Activated naive CD8-positive, alpha-beta T cell treated with anti-CD3 and anti-CD28 coated beads, Interleukin-2, amount 50 U/mL, for 24 hours (primary cell): Measurements from ENCODE around the gene YAP1.

Source experiments
- ATAC-seq: fragments of 150-1000 bp; cut with Tn5 transposase; one replicate; pipeline ENCODE4 v1.10.0; 2021
- DNase-seq: peaks from one replicate; pipeline ENCODE4 v3.0.0; 2021
- H3K27ac Mint-ChIP-seq: one replicate; pipeline ENCODE4 v1.8.0; 2021; ENCODE audit warnings: mild to moderate bottlenecking, mixed read lengths
- H3K27me3 Mint-ChIP-seq: one replicate; pipeline ENCODE4 v1.8.0; 2021; ENCODE audit warnings: mixed read lengths
- H3K36me3 Mint-ChIP-seq: one replicate; pipeline ENCODE4 v1.8.0; 2021; ENCODE audit warnings: low read depth, mixed read lengths
- H3K4me1 Mint-ChIP-seq: one replicate; pipeline ENCODE4 v1.8.0; 2021; ENCODE audit warnings: mixed read lengths
- H3K4me3 Mint-ChIP-seq: one replicate; pipeline ENCODE4 v1.8.0; 2021; ENCODE audit warnings: mild to moderate bottlenecking, moderate library complexity, mixed read lengths
- H3K9me3 Mint-ChIP-seq: one replicate; pipeline ENCODE4 v1.8.0; 2021; ENCODE audit warnings: mixed read lengths

The YAP1 gene

DNA sequence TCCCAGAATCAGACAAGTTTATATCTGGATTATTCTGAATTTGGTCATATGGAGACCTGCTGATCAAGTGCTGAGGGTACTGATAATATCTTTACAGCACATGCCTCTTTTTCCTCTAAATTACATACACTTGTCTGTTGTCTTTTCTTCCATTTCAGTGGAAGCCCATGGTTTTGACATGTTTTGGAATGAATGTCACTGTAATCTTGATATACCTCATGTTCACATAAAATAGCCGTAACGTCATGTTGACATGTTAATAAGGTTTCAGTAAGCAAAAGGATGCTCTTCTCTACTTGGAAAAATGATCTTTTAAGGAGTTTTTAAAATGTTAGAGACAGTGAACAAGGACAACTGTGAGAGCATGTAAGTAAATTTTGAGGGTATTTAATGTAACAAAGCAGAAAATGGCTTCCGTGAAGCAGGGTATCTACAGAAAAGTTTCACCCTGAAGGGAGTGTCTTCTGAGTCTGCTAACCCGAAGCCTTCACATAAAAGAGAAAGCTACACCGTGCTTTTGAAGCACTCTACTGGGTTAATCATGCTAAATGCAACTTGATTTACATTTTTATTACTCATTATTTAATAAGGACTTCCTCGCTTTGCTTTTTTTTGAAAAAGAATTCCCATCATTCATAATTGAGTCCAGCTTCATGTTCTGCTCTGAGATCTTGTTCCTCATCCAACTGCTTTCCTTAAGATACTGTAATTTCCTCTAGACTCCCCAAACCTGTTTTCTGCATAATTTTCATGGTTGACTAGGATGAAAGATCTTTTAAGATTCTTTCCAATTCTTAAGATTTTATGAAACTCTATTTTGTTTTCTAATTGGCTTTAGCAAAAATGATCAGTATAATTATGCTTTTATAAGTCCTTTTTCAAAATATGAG lies 56.2 kb downstream of the YAP1 start:
- H3K36me3 Mint-ChIP-seq, result no peaks in the 10 kb centered on the region
- DNase-seq (no peak), ATAC-seq (no peak)
- H3K9me3 Mint-ChIP-seq, result no peaks in the 10 kb centered on the region
- H3K4me1 Mint-ChIP-seq, result no peaks in the 10 kb centered on the region
- peaks cover 8% of the 10 kb centered on the region for H3K27me3 Mint-ChIP-seq
- H3K4me3 Mint-ChIP-seq, result no peak overlapping the region
- no peak overlapping the region for H3K27ac Mint-ChIP-seq

GRCh38 chr11:102168481-102168880 lies 58.2 kb downstream of the YAP1 start:
- H3K27ac Mint-ChIP-seq, result no peak overlapping the region
- no peaks in the 10 kb centered on the region for H3K4me1 Mint-ChIP-seq
- no peaks in the 10 kb centered on the region for H3K36me3 Mint-ChIP-seq
- DNase-seq, result no peak
- no peak overlapping the region for H3K4me3 Mint-ChIP-seq
- peaks cover 17% of the 10 kb centered on the region for H3K27me3 Mint-ChIP-seq
- no peak for ATAC-seq
- H3K9me3 Mint-ChIP-seq, result no peaks in the 10 kb centered on the region

DNA sequence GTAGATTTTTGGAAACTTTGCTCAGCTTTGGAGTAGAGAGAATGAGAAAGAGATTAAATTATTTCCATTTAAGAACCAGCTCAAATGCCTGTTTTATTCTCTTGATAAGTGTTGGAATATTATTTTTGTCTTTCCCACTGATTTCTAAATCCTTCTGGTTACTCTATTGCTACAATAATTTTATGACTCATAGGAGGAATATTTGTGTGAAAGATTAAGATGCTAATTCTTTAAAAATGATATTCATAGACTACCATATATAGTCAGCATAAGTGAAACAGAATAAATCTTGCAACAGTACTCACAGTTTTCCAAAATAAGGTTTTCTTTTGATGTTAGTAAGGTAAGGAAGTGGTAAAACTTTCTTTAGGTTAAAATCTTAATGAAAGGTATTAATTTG lies 60.9 kb downstream of the YAP1 start:
- Mint-ChIP-seq H3K9me3 (no peaks in the 10 kb centered on the region), H3K27me3 (peaks cover 19% of the 10 kb centered on the region), H3K36me3 (no peaks in the 10 kb centered on the region)

GRCh38 chr11:102172127-102172848 lies 62.0 kb downstream of the YAP1 start:
- Mint-ChIP-seq H3K27me3 (peaks cover 17% of the 10 kb centered on the region), H3K27ac (no peak overlapping the region), H3K4me1 (no peaks in the 10 kb centered on the region), H3K9me3 (no peaks in the 10 kb centered on the region), H3K4me3 (no peak overlapping the region), H3K36me3 (no peaks in the 10 kb centered on the region)
- ATAC-seq, result peak; percentile 49
- DNase-seq, result no peak

More for the DNA sequence above, 60.9 kb downstream of the YAP1 start:
- Mint-ChIP-seq H3K4me1 (no peaks in the 10 kb centered on the region), H3K4me3 (no peak overlapping the region), H3K27ac (no peak overlapping the region)
- no peak for DNase-seq
- no peak for ATAC-seq

DNA sequence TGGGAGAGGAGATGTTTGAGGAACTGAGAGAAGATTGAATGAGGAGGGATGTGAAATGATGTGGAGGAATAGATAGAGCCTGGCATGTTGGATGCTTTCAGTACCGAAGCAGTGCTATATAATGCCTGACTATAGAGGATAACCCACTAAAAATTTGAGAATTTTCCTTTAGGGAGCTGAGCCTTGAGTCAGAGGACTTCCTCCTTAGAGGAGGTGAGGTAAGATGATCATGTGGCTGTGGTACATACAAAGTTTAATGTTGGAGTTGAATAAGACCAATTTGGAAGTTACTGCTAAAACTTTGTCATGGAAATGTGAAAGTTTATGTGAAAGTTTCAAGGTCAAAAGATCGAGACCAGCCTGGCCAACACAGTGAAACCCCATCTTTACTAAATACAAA lies 66.9 kb downstream of the YAP1 start:
- Mint-ChIP-seq H3K27me3 (peaks cover 14% of the 10 kb centered on the region), H3K4me3 (no peak overlapping the region), H3K4me1 (peaks cover 2% of the 10 kb centered on the region), H3K27ac (no peak overlapping the region), H3K9me3 (no peaks in the 10 kb centered on the region), H3K36me3 (no peaks in the 10 kb centered on the region)
- ATAC-seq, result no peak
- DNase-seq, result no peak

DNA sequence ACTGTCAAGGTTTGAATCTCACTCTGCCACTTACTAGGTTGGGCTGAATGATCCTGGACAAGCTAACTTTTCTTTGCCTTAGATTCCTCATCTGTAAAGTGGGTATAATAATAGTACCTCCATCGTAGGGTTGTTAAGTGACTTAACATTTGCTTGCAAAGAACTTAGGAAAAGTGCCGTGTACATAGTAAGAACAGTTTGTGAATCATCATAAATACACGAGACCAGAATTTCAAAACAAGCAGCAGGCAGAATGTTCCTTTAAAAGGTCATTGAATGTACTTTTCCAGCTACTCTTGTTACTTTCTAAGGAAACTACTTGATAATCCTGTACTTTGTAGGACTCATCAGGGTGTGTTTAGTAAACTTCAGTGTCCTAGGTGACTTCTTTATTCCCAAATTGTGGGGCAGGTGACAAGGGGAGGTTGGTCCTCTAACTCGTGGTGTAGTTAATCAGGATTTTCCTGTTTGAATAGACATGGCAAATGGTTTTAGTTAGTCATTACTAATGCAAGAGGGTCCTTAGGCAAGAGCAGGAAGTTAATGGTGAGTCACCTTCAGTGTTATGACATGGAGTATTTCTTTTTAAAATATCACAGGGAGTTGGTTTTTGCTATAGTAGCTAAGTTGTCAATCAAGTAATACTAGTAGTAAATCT lies 67.9 kb downstream of the YAP1 start:
- ATAC-seq, result peak; percentile 59
- Mint-ChIP-seq H3K36me3 (no peaks in the 10 kb centered on the region), H3K27me3 (peaks cover 10% of the 10 kb centered on the region), H3K4me3 (no peak overlapping the region), H3K4me1 (peaks cover 2% of the 10 kb centered on the region), H3K9me3 (no peaks in the 10 kb centered on the region), H3K27ac (no peak overlapping the region)
- DNase-seq, result no peak

GRCh38 chr11:102179371-102179770 lies 69.1 kb downstream of the YAP1 start:
- no peak for DNase-seq
- Mint-ChIP-seq H3K27me3 (peaks cover 9% of the 10 kb centered on the region), H3K9me3 (no peaks in the 10 kb centered on the region), H3K36me3 (no peaks in the 10 kb centered on the region), H3K4me1 (peaks cover 2% of the 10 kb centered on the region), H3K4me3 (no peak overlapping the region), H3K27ac (no peak overlapping the region)
- no peak for ATAC-seq

DNA sequence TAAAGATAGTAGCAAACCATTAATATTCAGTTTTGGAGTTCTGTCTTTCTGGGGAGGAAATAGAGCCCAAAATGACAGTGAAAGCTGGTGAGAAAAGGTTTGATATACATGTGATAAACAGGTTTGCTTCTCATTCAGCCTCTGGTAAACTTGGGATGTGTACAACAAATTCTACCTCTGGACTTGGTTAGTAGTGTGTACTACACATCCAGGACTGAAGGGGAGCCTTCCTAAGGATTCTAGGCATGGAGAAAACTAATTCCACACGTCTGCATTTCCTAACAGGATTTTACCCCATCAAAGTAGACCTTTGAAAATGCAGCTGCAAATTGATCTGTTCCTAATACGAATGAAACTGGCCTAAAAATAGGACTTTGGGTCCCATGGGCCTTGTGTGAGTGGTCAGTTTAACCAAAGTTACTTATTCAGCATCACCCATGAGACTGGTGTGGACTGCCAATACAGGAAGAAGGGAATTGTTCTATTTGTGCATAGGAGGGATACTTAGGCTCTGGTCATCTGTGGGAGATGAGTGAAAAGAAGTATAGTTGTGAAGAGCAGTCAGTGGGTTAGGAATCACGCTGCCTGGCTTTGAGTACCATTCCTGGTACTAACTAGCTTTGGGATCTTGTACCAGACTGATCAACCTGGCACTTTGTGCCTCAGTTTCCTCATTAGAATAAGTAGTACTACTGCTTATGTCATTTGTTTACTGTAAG lies 74.2 kb downstream of the YAP1 start:
- no peaks in the 10 kb centered on the region for H3K36me3 Mint-ChIP-seq
- H3K27ac Mint-ChIP-seq, result no peak overlapping the region
- ATAC-seq, result no peak
- no peaks in the 10 kb centered on the region for H3K9me3 Mint-ChIP-seq
- H3K4me1 Mint-ChIP-seq, result no peaks in the 10 kb centered on the region
- H3K4me3 Mint-ChIP-seq, result no peak overlapping the region
- DNase-seq, result no peak
- peaks cover 8% of the 10 kb centered on the region for H3K27me3 Mint-ChIP-seq

DNA sequence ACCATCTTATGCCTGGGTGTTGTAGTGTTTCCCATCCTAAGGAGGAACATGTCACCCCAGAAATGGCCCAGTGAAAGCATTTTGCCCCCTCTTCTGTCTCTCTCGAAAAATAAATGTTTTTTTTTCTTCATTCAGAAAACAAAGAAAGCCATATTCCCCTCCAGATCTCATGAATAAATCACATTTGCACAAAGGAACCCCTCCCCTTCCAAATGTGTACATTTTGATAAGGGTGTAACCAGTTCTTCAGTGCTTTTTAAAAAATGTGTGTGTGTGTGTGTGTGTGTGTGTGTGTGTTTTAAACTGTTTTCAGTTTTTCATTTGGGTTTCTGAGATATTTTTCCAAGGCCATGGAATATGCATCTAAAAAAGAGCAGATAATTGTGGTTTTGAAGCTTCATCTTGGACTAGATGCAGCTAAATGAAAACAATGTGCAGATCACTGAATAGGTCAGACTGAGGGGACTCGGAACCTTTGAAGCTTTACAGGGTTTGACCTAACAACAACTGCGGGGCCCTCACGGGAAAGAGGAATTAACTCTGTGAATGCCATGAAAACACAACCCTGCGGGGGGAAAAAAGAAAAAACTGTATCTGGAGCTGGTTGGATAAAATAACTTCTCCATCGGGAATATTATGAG lies 76.4 kb downstream of the YAP1 start:
- no peak for DNase-seq
- H3K4me1 Mint-ChIP-seq, result no peaks in the 10 kb centered on the region
- H3K4me3 Mint-ChIP-seq, result no peak overlapping the region

GRCh38 chr11:102187416-102188151 lies 77.3 kb downstream of the YAP1 start:
- Mint-ChIP-seq H3K27ac (no peak overlapping the region), H3K9me3 (no peaks in the 10 kb centered on the region), H3K4me1 (no peaks in the 10 kb centered on the region), H3K36me3 (no peaks in the 10 kb centered on the region), H3K4me3 (no peak overlapping the region), H3K27me3 (peaks cover 16% of the 10 kb centered on the region)
- DNase-seq (no peak), ATAC-seq (no peak)

More for the DNA sequence above, 76.4 kb downstream of the YAP1 start:
- Mint-ChIP-seq H3K27ac (no peak overlapping the region), H3K9me3 (no peaks in the 10 kb centered on the region), H3K27me3 (peaks cover 16% of the 10 kb centered on the region), H3K36me3 (no peaks in the 10 kb centered on the region)
- ATAC-seq, result no peak

- ATAC-seq (no peak), DNase-seq (no peak)
- no peaks in the 10 kb centered on the region for H3K9me3 Mint-ChIP-seq
- no peaks in the 10 kb centered on the region for H3K4me1 Mint-ChIP-seq
- H3K4me3 Mint-ChIP-seq, result no peak overlapping the region
- H3K27me3 Mint-ChIP-seq, result peaks cover 16% of the 10 kb centered on the region
- no peak overlapping the region for H3K27ac Mint-ChIP-seq
- H3K36me3 Mint-ChIP-seq, result no peaks in the 10 kb centered on the region
These were observed 78.2 kb downstream of the YAP1 start for GRCh38 chr11:102188488-102188887.

DNA sequence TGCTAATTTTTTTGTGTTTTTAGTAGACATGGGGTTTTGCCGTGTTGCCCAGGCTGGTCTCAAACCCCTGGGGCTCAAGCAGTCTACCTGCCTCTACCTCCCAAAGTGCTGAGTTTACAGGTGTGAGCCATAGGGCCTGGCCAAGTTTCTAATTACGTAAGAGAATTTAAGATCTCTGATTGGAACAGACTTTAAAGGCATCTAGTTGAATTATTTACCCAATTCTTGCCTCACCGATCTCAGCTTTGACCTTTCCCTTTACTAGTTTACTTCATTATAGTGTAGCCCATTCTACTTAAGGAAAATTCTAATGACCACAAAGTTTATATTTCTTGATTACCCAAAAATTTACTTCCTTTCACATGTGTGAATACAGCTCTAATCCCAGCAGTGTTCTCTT lies 81.6 kb downstream of the YAP1 start:
- Mint-ChIP-seq H3K9me3 (no peaks in the 10 kb centered on the region), H3K36me3 (no peaks in the 10 kb centered on the region)
- no peak for ATAC-seq

GRCh38 chr11:102192349-102193066 lies 82.3 kb downstream of the YAP1 start:
- DNase-seq (no peak), ATAC-seq (no peak)
- no peak overlapping the region for H3K27ac Mint-ChIP-seq
- H3K4me3 Mint-ChIP-seq, result no peak overlapping the region
- H3K9me3 Mint-ChIP-seq, result no peaks in the 10 kb centered on the region
- H3K4me1 Mint-ChIP-seq, result no peaks in the 10 kb centered on the region
- no peaks in the 10 kb centered on the region for H3K36me3 Mint-ChIP-seq
- H3K27me3 Mint-ChIP-seq, result peaks cover 11% of the 10 kb centered on the region

More for the DNA sequence above, 81.6 kb downstream of the YAP1 start:
- peaks cover 12% of the 10 kb centered on the region for H3K27me3 Mint-ChIP-seq
- no peak overlapping the region for H3K27ac Mint-ChIP-seq
- H3K4me1 Mint-ChIP-seq, result no peaks in the 10 kb centered on the region
- DNase-seq, result no peak
- H3K4me3 Mint-ChIP-seq, result no peak overlapping the region
